Measurements from ENCODE around the gene LRTM2. TPM values are rescaled to one million over a fixed set of nuclear protein-coding genes. Genes with fewer than 3 reads are reported as not detected.

Gene LRTM2
- total RNA-seq, 1 experiment from 2014 or later, result not detected

- DNase-seq (ENCODE audit: low read depth), result no peak
These were observed 22.0 kb downstream of the LRTM2 start for GRCh38 chr12:1842183-1842904.

DNA sequence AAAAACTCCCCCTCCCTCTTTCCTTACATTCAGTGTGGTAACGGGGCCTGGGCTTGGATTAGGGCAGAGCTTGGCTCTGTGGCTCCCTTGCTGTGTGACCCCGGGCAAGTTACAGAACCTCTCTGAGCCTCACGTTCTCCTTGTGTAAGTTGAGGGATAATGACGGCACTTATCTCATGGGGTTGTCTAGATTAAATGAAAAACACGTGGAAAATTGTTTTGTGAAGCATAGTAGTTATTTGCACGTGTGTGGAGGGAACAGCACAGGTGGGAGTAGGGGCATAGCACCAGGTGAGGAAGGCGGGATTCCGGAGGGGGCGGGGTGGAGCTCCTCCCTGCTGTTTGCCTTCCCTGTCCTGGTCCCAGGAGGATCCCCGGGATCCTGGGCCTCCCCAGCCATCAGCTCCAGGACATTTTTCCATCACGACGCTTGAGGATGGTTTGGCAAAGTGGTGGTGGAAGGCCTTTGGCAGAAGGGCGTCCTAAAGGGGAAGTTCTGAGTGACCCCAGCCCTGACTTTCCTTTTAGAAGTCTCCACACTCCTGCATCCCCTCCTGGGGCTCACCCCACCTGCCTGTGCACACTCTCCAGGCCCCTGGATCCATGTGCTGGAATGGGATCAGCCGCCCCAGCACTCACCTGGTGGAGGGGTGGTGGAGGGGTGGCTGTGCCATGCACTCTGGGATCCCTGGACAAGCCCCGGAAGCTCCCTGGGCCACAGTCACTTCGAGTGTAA is 22.7 kb downstream of the LRTM2 start:
- no peak for DNase-seq (ENCODE audit: low read depth)

GRCh38 chr12:1843641-1844005 is 23.3 kb downstream of the LRTM2 start:
- no peak for DNase-seq (ENCODE audit: low read depth)

DNA sequence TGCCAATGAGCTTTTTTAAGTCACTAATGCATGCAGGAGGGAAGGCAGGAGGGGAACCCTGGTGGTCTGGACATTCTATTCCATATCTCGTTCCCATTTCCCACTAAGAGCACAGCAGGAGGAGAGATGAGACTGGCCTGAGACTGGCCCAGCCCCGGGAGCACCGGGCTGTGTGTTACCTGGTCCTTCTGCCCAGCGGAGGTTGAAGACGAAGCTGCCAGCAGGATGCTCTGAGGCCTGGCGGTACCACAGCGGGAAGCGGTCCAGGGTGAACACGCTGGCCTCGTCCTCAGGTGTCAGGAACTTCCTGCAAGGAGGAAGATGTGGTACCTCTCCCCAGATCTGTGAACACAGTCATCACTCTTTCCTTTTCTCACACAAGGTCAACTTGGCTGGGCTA is 23.9 kb downstream of the LRTM2 start:
- DNase-seq (ENCODE audit: low read depth), result no peak

- DNase-seq (ENCODE audit: low read depth), result no peak
These were observed 24.5 kb downstream of the LRTM2 start for GRCh38 chr12:1844661-1845409.

GRCh38 chr12:1845427-1845826 is 25.1 kb downstream of the LRTM2 start:
- DNase-seq (ENCODE audit: low read depth), result no peak

- DNase-seq (ENCODE audit: low read depth), result no peak
These were observed 25.5 kb downstream of the LRTM2 start for GRCh38 chr12:1845886-1846285.

GRCh38 chr12:1846421-1847405 is 26.3 kb downstream of the LRTM2 start:
- DNase-seq (ENCODE audit: low read depth), result no peak

- no peak for DNase-seq (ENCODE audit: low read depth)
These were observed 27.0 kb downstream of the LRTM2 start for GRCh38 chr12:1847411-1847810.

DNA sequence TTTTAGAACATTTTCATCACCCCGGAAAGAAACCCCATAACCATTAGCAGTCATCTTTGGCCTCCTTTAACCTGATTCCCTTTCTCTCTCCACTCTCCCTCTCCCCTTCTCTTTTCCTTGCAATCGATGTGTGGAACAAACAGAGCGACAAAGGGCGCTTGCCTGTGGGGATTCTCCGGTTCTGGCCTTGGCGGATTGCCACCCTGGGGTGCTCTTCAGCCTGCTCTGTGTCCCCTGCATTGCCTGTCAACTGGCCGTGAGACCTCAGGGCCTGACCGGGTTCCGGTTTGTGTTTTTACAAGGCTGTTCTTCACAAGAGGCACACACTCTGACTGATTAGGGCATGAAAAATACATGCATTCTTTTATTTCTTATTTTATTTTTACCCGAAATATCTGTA is 27.8 kb downstream of the LRTM2 start:
- no peak for DNase-seq (ENCODE audit: low read depth)

DNA sequence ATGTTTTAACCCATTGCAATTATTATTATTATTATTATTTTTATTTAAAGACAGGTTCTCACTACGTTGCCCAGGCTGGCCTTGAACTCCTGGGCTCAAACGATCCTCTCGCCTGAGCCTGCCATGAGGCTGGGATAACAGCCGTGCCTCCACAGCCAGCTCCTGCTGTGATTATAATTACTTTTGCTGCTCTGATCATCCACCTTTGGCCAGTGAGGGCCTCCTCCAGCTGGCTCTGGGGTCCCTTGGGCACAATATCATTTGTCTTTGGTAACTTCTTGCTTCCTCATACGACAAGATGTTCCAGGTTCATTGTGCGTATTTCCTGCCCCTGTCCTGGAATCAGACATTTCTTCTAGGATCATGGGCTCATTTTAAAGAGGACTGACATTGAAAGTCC is 28.4 kb downstream of the LRTM2 start:
- DNase-seq (ENCODE audit: low read depth), result no peak

DNA sequence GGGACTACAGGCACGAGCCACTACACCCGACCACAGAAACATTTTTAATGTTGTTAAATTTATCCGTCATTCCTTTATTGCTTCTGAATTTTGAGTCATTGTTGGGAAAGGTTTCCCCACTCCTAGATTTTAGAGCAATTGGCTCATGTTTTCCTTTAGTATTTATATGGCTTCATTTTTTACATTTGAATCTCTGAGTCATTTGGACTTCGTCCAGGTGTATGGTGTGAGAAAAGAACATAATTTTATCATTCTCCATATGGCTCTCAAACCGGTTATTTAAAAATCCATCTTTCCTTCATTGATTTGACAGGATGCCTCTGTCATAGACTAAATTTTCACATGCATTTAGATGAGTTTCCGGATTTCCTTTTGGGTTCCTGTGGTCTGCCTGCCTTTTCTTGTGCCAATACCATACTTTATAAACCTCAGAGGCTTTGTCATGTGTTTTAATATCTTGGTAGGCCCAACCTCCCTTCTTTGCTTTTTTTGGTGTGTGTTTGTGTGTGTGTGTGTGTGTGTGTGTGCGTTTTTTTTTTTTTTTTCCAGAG is 30.9 kb downstream of the LRTM2 start:
- peak; percentile 51 for DNase-seq (ENCODE audit: low read depth)

GRCh38 chr12:1852076-1852475 is 31.7 kb downstream of the LRTM2 start:
- no peak for DNase-seq (ENCODE audit: low read depth)

GRCh38 chr12:1853716-1854115 is 33.4 kb downstream of the LRTM2 start:
- no peak for DNase-seq (ENCODE audit: low read depth)

- DNase-seq (ENCODE audit: low read depth), result peak; percentile 14
These were observed 34.9 kb downstream of the LRTM2 start for GRCh38 chr12:1855241-1855640.

GRCh38 chr12:1857086-1857485 is 36.7 kb downstream of the LRTM2 start:
- DNase-seq (ENCODE audit: low read depth), result no peak

- DNase-seq (ENCODE audit: low read depth), result no peak
These were observed 37.5 kb downstream of the LRTM2 start for GRCh38 chr12:1857821-1858220.

DNA sequence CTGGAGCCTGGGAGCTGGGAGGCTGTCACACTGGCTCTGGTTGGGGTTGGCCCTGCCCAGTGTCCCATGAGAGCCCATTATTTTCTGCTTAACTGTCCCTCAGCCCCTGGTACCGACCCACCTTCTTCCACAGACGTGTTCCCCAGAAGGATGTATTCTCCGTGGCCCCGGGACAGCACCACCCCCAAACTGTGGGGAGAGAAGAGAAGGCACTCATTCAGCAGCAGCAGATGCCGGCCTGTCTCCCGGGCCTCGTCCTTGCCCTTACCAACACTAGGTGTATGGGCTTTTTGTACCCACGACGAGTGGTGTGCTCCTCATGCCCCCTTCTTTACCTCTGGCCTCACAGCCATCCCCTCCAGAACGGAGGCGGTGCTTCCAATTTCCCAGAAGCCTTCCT is 38.1 kb downstream of the LRTM2 start:
- DNase-seq (ENCODE audit: low read depth), result no peak

DNA sequence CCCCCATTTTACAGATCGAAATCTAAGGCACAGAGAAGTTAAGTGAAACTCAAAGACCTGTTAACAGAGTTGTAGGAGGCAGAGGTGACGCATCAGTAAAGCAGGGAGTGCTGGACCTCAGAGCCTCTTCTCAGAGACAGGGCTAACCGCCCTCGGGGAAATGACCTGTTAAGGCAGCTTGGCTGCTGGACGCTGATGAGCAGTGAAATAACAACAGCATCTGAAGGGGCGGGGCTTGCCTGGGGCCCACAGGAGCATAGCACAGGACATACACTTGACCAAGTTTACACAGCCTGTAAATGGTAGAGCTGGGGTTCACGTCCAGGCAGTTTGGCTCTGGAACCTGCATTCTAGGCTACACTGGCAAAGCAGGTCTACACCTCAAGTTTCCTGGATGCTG is 39.3 kb downstream of the LRTM2 start:
- peak; percentile 18 for DNase-seq (ENCODE audit: low read depth)

DNA sequence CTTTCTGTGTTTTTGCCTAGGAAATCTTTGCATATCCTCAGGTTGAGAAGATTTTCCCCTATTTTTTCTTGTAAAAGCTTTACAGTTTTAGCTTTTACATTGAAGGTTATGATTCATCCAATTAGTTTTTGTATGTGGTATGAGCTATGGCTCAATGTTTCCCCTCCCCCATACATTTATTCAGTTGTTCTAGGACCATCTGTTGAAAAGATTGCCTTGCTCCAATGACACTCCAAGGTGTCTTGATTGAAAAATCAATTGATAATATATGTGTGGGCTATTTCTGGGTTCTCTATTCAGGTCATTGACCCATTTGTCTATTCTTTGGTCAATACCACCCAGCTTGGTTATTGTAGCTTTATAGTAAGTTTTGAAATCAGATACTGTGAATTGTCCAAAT is 42.6 kb downstream of the LRTM2 start:
- no peak for DNase-seq (ENCODE audit: low read depth)

DNA sequence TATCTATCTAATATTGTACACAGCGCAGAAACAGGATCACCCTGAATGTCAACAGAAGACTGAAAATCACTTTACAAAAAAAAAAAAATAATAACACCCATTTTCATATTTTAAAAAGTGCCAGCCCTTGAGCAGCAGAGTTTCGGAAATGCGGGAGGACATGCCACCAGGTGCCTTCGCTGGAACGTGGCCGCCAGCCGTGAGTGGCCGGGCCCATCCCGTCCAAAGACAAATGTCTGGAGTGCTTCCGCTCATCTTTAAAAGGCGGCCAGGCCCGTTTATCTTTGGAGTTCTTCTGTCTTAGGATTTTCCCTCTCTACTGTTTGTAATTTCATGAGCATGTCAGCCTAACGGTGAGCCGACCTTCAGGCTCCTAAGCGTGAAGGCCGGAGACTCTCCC is 43.5 kb downstream of the LRTM2 start:
- DNase-seq (ENCODE audit: low read depth), result no peak
